SK-N-MC (cell line): Measurements from ENCODE around the gene RASSF4.

Experiments
- DNase-seq: peaks from one replicate; pipeline ENCODE4 v3.0.0-alpha.2; 2011; ENCODE audit warnings: low read depth, low spot score
- H3K27ac ChIP-seq: fragments of 200-600 bp; sonication (generic); 2 replicates; pipeline ENCODE4 v1.5.1; 2016; ENCODE audit warnings: mixed run types
- H3K36me3 ChIP-seq: fragments of 200-600 bp; sonication (generic); 2 replicates; pipeline ENCODE4 v1.6.1; 2017; ENCODE audit warnings: antibody characterized with exemption, low read length, mixed read lengths; ENCODE audit not compliant: insufficient read depth
- H3K4me3 ChIP-seq: fragments of 200-600 bp; sonication (generic); 2 replicates; pipeline ENCODE4 v1.5.1; 2016
- H3K9ac ChIP-seq: fragments of 200-600 bp; sonication (generic); 2 replicates; pipeline ENCODE4 v1.8.0; 2017; ENCODE audit warnings: mixed run types, mixed read lengths; ENCODE audit not compliant: insufficient read length
- H3K9me3 ChIP-seq: fragments of 200-600 bp; sonication (generic); 2 replicates; pipeline ENCODE4 v1.6.1; 2017; ENCODE audit warnings: low read depth, mild to moderate bottlenecking, antibody characterized with exemption, low read length, moderate library complexity, mixed read lengths
- EZH2 ChIP-seq: fragments of 200-600 bp; sonication (generic); IDR thresholded peaks from one replicate; pipeline ENCODE4 v1.6.1; 2017; ENCODE audit warnings: antibody characterized with exemption
- FOXP2 ChIP-seq: optimal IDR thresholded peaks from 2 replicates; pipeline ENCODE3; 2011; ENCODE audit warnings: mild to moderate bottlenecking, moderate library complexity; ENCODE audit not compliant: insufficient read depth; ENCODE audit errors: extremely low read length, control extremely low read depth
- POLR2AphosphoS5 ChIP-seq: IDR thresholded peaks from 2 replicates; pipeline ENCODE4 v1.6.1; 2012; ENCODE audit warnings: mild to moderate bottlenecking, low read depth, low read length, borderline replicate concordance

RASSF4 gene

GRCh38 chr10:44968091-44968490 lies 8.5 kb downstream of the RASSF4 start:
- Histone ChIP-seq H3K36me3 (no peaks in the 10 kb centered on the region), H3K4me3 (no peak overlapping the region), H3K9ac (no peak overlapping the region), H3K27ac (0 out of 2 replicates have a peak overlapping the region, but pooled peaks have one; percentile 19), H3K9me3 (no peaks in the 10 kb centered on the region)
- no peak for TF ChIP-seq POLR2AphosphoS5
- no peak for TF ChIP-seq EZH2
- TF ChIP-seq FOXP2, result no peak
- no peak for DNase-seq

- Histone ChIP-seq H3K9ac (no peak overlapping the region), H3K4me3 (no peak overlapping the region), H3K9me3 (no peaks in the 10 kb centered on the region), H3K36me3 (no peaks in the 10 kb centered on the region), H3K27ac (no peak overlapping the region)
- TF ChIP-seq EZH2, result no peak
- no peak for TF ChIP-seq POLR2AphosphoS5
- TF ChIP-seq FOXP2, result no peak
- no peak for DNase-seq
Measured at GRCh38 chr10:44968500-44969400, 9.1 kb downstream of the RASSF4 start.

GRCh38 chr10:44969854-44970253 lies 10.3 kb downstream of the RASSF4 start:
- Histone ChIP-seq H3K36me3 (no peaks in the 10 kb centered on the region), H3K9ac (no peak overlapping the region), H3K9me3 (no peaks in the 10 kb centered on the region), H3K27ac (no peak overlapping the region), H3K4me3 (no peak overlapping the region)
- no peak for DNase-seq
- TF ChIP-seq POLR2AphosphoS5 (no peak), FOXP2 (no peak), EZH2 (no peak)

DNA sequence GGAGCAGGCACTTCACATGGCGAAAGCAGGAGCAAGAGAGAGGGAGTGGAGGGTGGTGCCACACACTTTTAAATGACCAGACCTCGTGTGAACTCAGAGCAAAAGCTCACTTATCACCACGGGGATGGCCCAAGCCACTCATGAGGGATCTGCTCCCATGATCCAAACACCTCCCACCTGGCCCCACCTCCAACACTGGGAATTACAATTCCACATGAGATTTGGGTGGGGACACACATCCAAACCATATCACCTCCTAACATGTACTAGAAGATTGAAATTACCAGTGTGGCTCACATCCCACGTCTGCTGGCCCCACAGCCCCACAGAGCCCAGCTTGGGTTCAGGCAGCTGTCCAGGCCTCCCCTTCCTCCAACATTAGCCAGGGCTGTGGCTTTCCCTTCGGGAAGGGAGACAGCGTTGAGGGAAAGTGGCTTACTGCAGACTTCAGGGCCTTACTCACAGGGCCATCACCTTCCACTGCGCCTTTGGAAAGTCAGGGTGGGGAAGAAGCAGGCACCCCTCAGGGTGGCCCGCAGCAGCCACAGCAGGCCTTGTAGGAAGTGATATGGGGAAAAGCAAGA lies 11.3 kb downstream of the RASSF4 start:
- Histone ChIP-seq H3K9me3 (no peaks in the 10 kb centered on the region), H3K36me3 (no peaks in the 10 kb centered on the region), H3K9ac (no peak overlapping the region), H3K27ac (no peak overlapping the region), H3K4me3 (no peak overlapping the region)
- DNase-seq, result no peak
- TF ChIP-seq FOXP2 (no peak), POLR2AphosphoS5 (no peak), EZH2 (no peak)

- Histone ChIP-seq H3K27ac (no peak overlapping the region), H3K36me3 (no peaks in the 10 kb centered on the region), H3K9ac (no peak overlapping the region), H3K9me3 (no peaks in the 10 kb centered on the region), H3K4me3 (no peak overlapping the region)
- TF ChIP-seq POLR2AphosphoS5, result no peak
- TF ChIP-seq FOXP2, result no peak
- TF ChIP-seq EZH2, result no peak
- DNase-seq, result no peak
Measured at GRCh38 chr10:44971434-44971833, 11.8 kb downstream of the RASSF4 start.

- Histone ChIP-seq H3K36me3 (no peaks in the 10 kb centered on the region), H3K9ac (no peak overlapping the region), H3K9me3 (no peaks in the 10 kb centered on the region), H3K4me3 (no peak overlapping the region), H3K27ac (no peak overlapping the region)
- no peak for DNase-seq
- TF ChIP-seq EZH2, result no peak
- TF ChIP-seq POLR2AphosphoS5, result no peak
- no peak for TF ChIP-seq FOXP2
Measured at GRCh38 chr10:44971935-44972757, 12.5 kb downstream of the RASSF4 start.

GRCh38 chr10:44972874-44973306 lies 13.3 kb downstream of the RASSF4 start:
- TF ChIP-seq FOXP2 (no peak), EZH2 (no peak), POLR2AphosphoS5 (no peak)

More at GRCh38 chr10:44972874-44973306, 13.3 kb downstream of the RASSF4 start:
- H3K36me3 ChIP-seq, result no peaks in the 10 kb centered on the region
- H3K4me3 ChIP-seq, result no peak overlapping the region
- no peaks in the 10 kb centered on the region for H3K9me3 ChIP-seq
- H3K9ac ChIP-seq, result no peak overlapping the region
- DNase-seq, result no peak
- no peak overlapping the region for H3K27ac ChIP-seq
